Fibroblast of lung (primary cell): Measurements from ENCODE around the gene ESPNL. TPM values are rescaled to one million over a fixed set of nuclear protein-coding genes. Genes with fewer than 3 reads are reported as not detected.

Source experiments
- DNase-seq, 2 donors: peaks; one replicate each; pipeline versions ENCODE4 v3.0.0 to v3.0.0-alpha.2; 2010; ENCODE audit warnings: low read depth in 2 of 2
- H2AFZ ChIP-seq: 2 replicates; pipeline ENCODE4 v1.5.1; 2012; ENCODE audit warnings: low read length, control low read depth, inconsistent platforms
- H3K27ac ChIP-seq: 2 replicates; pipeline ENCODE4 v1.5.1; 2011; ENCODE audit warnings: low read length, control low read depth; ENCODE audit not compliant: insufficient read depth
- H3K27me3 ChIP-seq: 2 replicates; pipeline ENCODE4 v1.5.1; 2011; ENCODE audit warnings: mild to moderate bottlenecking, low read length; ENCODE audit not compliant: control insufficient read depth, insufficient read depth
- H3K36me3 ChIP-seq: 2 replicates; pipeline ENCODE4 v1.5.1; 2011; ENCODE audit warnings: low read length; ENCODE audit not compliant: control insufficient read depth, insufficient read depth
- H3K4me1 ChIP-seq: 2 replicates; pipeline ENCODE4 v1.5.1; 2011; ENCODE audit warnings: low read length; ENCODE audit not compliant: control insufficient read depth, insufficient read depth; ENCODE audit errors: extremely low read depth
- H3K4me2 ChIP-seq: 2 replicates; pipeline ENCODE4 v1.5.1; 2011; ENCODE audit warnings: low read length, control low read depth; ENCODE audit not compliant: insufficient read depth; ENCODE audit errors: extremely low read depth
- H3K4me3 ChIP-seq, 4 experiments: fragments of 200-600 bp in 1 of 4; sonication (generic) in 1 of 4; replicated peaks in 1 of 4; 2 replicates each; pipeline ENCODE4 v1.5.1; 2011 to 2016; ENCODE audit warnings: low read length in 4 of 4, low read depth in 3 of 4, mild to moderate bottlenecking in 3 of 4, control low read depth in 2 of 4, inconsistent platforms in 1 of 4, mixed read lengths in 1 of 4; ENCODE audit not compliant: insufficient read depth in 1 of 4; ENCODE audit errors: control extremely low read depth in 1 of 4
- H3K79me2 ChIP-seq: 2 replicates; pipeline ENCODE4 v1.5.1; 2012; ENCODE audit warnings: mild to moderate bottlenecking, low read length, inconsistent platforms; ENCODE audit not compliant: control insufficient read depth, insufficient read depth
- H3K9ac ChIP-seq: 2 replicates; pipeline ENCODE4 v1.5.1; 2011; ENCODE audit warnings: mild to moderate bottlenecking, low read length, control low read depth; ENCODE audit not compliant: insufficient read depth
- H3K9me3 ChIP-seq: 2 replicates; pipeline ENCODE4 v1.5.1; 2012; ENCODE audit warnings: low read depth, low read length; ENCODE audit not compliant: control insufficient read depth, insufficient read depth
- H4K20me1 ChIP-seq: 2 replicates; pipeline ENCODE4 v1.5.1; 2011; ENCODE audit warnings: low read length; ENCODE audit not compliant: control insufficient read depth, insufficient read depth; ENCODE audit errors: extremely low read depth
- EZH2 ChIP-seq: IDR thresholded peaks from 2 replicates; pipeline ENCODE4 v1.5.1; 2012; ENCODE audit warnings: low read length, control low read depth, mild to moderate bottlenecking; ENCODE audit errors: missing control alignments
- polyA plus RNA-seq, 2 donors: library from polyadenylated mRNA; depleted of rRNA in 1 of 2; stranded (reverse) in 1 of 2; unstranded in 1 of 2; fragments of >200 nt; gene quantifications; 2 replicates each; pipeline ENCODE4 v1.2.1, GENCODE V29; 2011 to 2012; ENCODE audit warnings: missing spikeins in 1 of 2
- total RNA-seq: library from RNA; depleted of rRNA; stranded (reverse); fragments of >200 nt; gene quantifications from 2 replicates; pipeline ENCODE4 v1.2.1, GENCODE V29; 2014
- TF ChIP-seq, protein P1 (sequence below), 2 donors: IDR thresholded peaks in 1 of 2; conservative IDR thresholded peaks in 1 of 2; 1 replicate in 1 of 2; 2 replicates in 1 of 2; pipeline ENCODE4 v1.5.1; 2011 to 2012; ENCODE audit warnings: low read length in 2 of 2, control low read depth in 1 of 2, inconsistent platforms in 1 of 2, low read depth in 1 of 2, mild to moderate bottlenecking in 1 of 2

ESPNL gene
- total and polyA plus RNA-seq, 2 donors (not counting 1 experiment from before 2014, with no cell fraction given): 0.79 to 2.8 TPM

- Histone ChIP-seq H4K20me1 (no peaks in the 10 kb centered on the region), H3K9ac (no peak overlapping the region), H3K4me3 (no peak overlapping the region), H3K79me2 (no peaks in the 10 kb centered on the region), H3K9me3 (no peaks in the 10 kb centered on the region), H3K27me3 (no peaks in the 10 kb centered on the region), H3K27ac (no peak overlapping the region), H2AFZ (no peak overlapping the region), H3K4me2 (no peak overlapping the region), H3K36me3 (no peaks in the 10 kb centered on the region), H3K4me1 (no peaks in the 10 kb centered on the region)
- DNase-seq: no peak
- no peak for TF ChIP-seq EZH2
- TF ChIP-seq, protein P1, sequence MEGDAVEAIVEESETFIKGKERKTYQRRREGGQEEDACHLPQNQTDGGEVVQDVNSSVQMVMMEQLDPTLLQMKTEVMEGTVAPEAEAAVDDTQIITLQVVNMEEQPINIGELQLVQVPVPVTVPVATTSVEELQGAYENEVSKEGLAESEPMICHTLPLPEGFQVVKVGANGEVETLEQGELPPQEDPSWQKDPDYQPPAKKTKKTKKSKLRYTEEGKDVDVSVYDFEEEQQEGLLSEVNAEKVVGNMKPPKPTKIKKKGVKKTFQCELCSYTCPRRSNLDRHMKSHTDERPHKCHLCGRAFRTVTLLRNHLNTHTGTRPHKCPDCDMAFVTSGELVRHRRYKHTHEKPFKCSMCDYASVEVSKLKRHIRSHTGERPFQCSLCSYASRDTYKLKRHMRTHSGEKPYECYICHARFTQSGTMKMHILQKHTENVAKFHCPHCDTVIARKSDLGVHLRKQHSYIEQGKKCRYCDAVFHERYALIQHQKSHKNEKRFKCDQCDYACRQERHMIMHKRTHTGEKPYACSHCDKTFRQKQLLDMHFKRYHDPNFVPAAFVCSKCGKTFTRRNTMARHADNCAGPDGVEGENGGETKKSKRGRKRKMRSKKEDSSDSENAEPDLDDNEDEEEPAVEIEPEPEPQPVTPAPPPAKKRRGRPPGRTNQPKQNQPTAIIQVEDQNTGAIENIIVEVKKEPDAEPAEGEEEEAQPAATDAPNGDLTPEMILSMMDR (conservative IDR thresholded peaks at IDR 0.05 in 1 of 2, IDR thresholded peaks at IDR 0.05 in 1 of 2; ENCODE audit: low read depth in 1 of 2, low read length in 2 of 2): no peak
These were observed 6.7 kb upstream of the ESPNL start for GRCh38 chr2:238093181-238094140.

DNA sequence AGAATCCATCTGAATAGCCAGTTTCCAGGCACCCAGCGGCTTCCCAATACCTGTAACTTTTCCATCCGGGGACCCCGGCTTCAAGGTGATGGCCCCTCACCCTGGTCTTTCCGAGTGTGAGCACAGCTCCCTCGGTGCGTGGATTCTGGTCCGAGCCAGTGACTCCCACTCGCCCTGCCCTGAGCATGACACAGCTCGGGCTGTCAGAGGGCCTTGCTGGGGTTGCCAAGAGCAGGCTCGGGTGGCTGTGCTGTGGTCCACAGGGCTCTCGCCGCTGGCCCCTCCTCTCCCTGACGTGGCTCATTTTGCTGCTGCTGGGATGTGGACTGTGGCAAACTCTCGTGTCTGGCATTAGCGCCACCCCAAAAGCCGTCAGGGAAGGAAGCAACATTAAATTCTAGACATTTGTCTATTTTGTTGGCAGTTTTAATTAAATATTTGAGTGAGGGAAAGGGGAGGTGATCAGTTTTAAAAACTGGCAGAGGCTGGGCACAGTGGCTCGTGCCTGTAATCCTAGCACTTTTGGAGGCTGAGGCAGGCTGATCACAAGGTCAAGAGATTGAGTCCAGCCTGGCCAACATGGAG is 5.6 kb upstream of the ESPNL start:
- Histone ChIP-seq H2AFZ (no peak overlapping the region), H3K4me1 (no peaks in the 10 kb centered on the region), H3K36me3 (no peaks in the 10 kb centered on the region), H3K9me3 (no peaks in the 10 kb centered on the region), H3K79me2 (no peaks in the 10 kb centered on the region), H3K27me3 (no peaks in the 10 kb centered on the region), H4K20me1 (no peaks in the 10 kb centered on the region), H3K9ac (no peak overlapping the region), H3K27ac (no peak overlapping the region), H3K4me2 (no peak overlapping the region), H3K4me3 (no peak overlapping the region)
- TF ChIP-seq EZH2: no peak
- TF ChIP-seq, protein P1 (conservative IDR thresholded peaks at IDR 0.05 in 1 of 2, IDR thresholded peaks at IDR 0.05 in 1 of 2; ENCODE audit: low read depth in 1 of 2, low read length in 2 of 2): no peak
- DNase-seq: no peak

GRCh38 chr2:238095143-238095542 is 5.0 kb upstream of the ESPNL start:
- no peak for DNase-seq
- no peak overlapping the region for H3K9ac ChIP-seq
- H3K79me2 ChIP-seq: no peaks in the 10 kb centered on the region

More at GRCh38 chr2:238095143-238095542, 5.0 kb upstream of the ESPNL start:
- Histone ChIP-seq H3K36me3 (no peaks in the 10 kb centered on the region), H2AFZ (no peak overlapping the region), H3K4me2 (no peak overlapping the region), H3K9me3 (no peaks in the 10 kb centered on the region), H3K4me3 (no peak overlapping the region), H4K20me1 (no peaks in the 10 kb centered on the region), H3K4me1 (no peaks in the 10 kb centered on the region), H3K27ac (no peak overlapping the region), H3K27me3 (no peaks in the 10 kb centered on the region)
- TF ChIP-seq, protein P1 (conservative IDR thresholded peaks at IDR 0.05 in 1 of 2, IDR thresholded peaks at IDR 0.05 in 1 of 2; ENCODE audit: low read depth in 1 of 2, low read length in 2 of 2): no peak
- TF ChIP-seq EZH2: no peak
